GM12875 (cell line): Measurements from ENCODE around the gene GNB1L.

ENCODE experiments used
- H3K4me3 ChIP-seq: one replicate; pipeline ENCODE4 v1.5.1; 2011; ENCODE audit warnings: low read depth, low read length, control low read depth
- TF ChIP-seq, protein P1 (sequence below): IDR thresholded peaks from 2 replicates; pipeline ENCODE4 v1.5.1; 2011; ENCODE audit warnings: low read depth, mild to moderate bottlenecking, control low read depth, inconsistent platforms, low read length, moderate library complexity, borderline replicate concordance; ENCODE audit not compliant: insufficient read depth

The GNB1L gene

DNA sequence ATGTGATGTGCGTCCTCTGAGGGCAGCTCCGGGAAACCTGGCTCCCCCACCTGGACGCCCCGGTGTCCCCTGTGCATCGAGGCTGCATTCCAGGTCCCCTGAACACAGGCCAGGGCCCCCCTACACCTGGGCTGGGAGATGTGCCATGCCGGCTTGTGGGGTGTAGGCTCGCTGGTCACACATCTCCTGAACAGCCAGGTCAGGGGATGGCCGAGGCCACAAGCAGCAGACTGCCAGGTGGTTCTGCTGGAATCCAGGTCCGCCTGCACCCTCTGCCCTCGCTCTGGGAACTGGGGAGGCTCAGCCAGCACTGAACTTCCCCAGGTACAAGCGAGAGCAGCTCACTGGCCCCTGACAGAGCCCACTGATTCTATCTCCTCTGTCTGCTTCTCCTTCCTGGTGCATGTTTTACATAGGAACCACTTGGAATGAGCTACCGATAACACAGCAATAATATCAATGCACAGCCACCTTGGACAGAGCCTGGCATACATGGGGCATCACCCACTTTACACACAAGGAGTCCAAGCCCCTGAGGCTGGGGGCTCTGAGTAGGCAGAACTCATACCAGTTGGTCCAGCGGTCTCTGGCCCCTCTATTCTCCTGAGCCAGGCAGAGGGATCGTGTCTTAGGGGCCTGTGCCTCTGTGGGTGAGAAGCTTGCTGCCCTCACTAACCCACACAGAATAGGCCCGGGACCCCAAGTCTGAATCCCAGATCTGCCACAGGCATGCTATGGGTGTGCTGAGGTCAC is 47.3 kb downstream of the GNB1L start:
- H3K4me3 ChIP-seq = no peak overlapping the region
- TF ChIP-seq, protein P1, sequence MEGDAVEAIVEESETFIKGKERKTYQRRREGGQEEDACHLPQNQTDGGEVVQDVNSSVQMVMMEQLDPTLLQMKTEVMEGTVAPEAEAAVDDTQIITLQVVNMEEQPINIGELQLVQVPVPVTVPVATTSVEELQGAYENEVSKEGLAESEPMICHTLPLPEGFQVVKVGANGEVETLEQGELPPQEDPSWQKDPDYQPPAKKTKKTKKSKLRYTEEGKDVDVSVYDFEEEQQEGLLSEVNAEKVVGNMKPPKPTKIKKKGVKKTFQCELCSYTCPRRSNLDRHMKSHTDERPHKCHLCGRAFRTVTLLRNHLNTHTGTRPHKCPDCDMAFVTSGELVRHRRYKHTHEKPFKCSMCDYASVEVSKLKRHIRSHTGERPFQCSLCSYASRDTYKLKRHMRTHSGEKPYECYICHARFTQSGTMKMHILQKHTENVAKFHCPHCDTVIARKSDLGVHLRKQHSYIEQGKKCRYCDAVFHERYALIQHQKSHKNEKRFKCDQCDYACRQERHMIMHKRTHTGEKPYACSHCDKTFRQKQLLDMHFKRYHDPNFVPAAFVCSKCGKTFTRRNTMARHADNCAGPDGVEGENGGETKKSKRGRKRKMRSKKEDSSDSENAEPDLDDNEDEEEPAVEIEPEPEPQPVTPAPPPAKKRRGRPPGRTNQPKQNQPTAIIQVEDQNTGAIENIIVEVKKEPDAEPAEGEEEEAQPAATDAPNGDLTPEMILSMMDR = no peak

DNA sequence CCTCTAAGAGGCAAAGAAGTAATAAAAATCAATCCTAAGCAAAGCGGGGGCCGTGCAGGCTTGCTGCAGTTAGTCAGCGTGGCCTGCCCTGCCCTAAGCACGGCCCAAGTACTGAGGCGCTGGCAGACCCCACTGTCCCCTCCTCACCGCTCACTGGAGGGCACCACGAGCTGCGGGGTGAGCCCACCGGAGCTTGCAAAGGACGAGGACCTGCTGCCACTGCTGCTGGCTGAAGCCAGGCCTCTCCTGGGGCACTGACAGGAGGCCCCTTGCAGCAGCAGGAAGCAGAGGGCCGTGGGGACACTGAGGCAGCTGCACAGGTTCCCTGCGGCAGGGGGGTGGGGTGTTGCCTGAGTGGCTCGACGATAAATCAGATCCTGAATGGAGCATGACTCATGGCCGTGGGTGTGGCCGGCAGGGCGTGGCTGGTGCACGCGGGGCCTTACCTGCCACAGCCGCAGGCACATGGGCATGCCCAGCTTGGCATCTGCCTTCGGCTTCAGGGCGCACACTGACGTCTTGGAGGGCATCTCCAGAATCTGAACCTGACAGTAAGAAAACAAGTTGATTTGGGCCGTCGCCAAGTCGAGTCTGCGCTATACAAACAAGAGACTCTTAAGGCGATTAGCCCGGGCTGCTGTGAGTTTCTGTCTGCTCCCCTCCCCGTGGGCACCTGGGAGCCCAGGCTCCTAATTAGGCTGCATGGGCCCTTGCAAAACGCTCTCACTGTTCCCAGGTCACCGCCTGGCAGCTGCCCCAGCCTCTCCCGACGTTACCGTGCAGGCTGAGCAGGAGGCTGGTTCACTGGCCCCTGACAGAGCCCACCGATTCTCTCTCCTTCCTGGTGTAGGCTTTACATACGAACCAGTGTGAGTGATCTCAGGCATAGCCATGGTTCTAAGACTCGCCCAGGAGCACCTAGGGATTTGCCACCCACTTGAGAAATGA is 48.2 kb downstream of the GNB1L start:
- TF ChIP-seq, protein P1 = no peak
- no peak overlapping the region for H3K4me3 ChIP-seq

- TF ChIP-seq, protein P1 = no peak
- H3K4me3 ChIP-seq = no peak overlapping the region
These were observed 48.9 kb downstream of the GNB1L start for GRCh38 chr22:19805821-19806212.

- no peak overlapping the region for H3K4me3 ChIP-seq
- TF ChIP-seq, protein P1 = no peak
These were observed 50.9 kb downstream of the GNB1L start for GRCh38 chr22:19803736-19804267.

GRCh38 chr22:19802894-19803735 is 51.6 kb downstream of the GNB1L start:
- TF ChIP-seq, protein P1 = no peak

DNA sequence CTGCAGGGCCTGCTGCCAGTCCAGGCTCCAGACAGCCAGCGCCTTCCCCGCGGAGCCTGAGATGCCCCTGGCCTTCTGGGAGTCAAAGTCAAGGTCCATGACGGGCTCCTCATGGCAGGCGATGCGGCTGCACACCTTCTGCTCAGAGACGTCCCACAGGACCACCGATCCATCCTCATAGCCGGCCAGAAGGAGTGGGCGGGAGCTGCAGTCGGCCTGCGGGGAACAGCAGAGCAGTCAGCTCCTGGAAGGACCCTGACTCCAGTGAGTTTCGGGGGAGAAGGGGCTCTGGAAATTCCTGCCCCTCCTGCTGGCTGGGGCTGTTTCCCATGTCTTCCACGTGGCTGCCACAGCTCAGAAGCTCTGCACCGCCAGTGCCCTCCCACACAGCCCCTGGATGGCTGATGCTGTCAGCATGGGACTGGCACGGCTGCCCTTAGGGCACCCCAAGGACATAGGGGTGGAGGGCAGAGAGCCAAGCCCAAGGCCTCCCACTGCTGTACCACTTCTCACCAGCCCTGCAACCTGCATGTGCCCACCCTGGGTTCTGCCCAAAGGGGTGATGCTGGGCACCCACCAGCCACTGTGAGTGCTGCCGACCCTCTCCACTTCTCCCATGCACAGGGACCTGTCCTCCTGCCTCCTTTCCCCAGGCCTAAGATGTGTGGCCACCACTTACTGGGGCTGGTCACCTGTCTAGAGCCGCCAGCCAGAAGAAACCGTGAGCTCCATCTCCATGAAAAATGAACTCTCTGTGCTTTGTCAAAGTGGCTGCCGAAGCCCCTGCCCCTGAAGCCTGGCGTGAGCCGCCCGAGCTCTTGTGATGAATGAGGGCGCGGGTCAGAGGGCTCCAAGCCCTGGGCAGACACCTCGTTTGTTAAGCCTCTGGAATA is 52.4 kb downstream of the GNB1L start:
- TF ChIP-seq, protein P1 = no peak
- no peak overlapping the region for H3K4me3 ChIP-seq

More at GRCh38 chr22:19802894-19803735, 51.6 kb downstream of the GNB1L start:
- H3K4me3 ChIP-seq = no peak overlapping the region
